Thyroid gland (tissue), 4 donors: ENCODE measurements around the gene SMCHD1. TPM values are rescaled to one million over a fixed set of nuclear protein-coding genes. Genes with fewer than 3 reads are reported as not detected.

Source experiments
- DNase-seq, 2 donors: peaks; one replicate each; pipeline ENCODE4 v3.0.0-alpha.2; 2019
- H3K27ac ChIP-seq, 3 donors: fragments of 200-600 bp; sonication (generic); 1 replicate in 2 of 3; 2 replicates in 1 of 3; pipeline ENCODE4 v1.5.1; 2016 to 2019; ENCODE audit warnings: mild to moderate bottlenecking in 1 of 3, moderate library complexity in 1 of 3
- H3K27me3 ChIP-seq: fragments of 200-600 bp; sonication (generic); one replicate; pipeline ENCODE4 v1.5.1; 2019
- H3K36me3 ChIP-seq, 2 donors: fragments of 200-600 bp; sonication (generic); one replicate each; pipeline ENCODE4 v1.5.1; 2016 to 2019
- H3K4me1 ChIP-seq, 2 donors: fragments of 200-600 bp; sonication (generic); one replicate each; pipeline ENCODE4 v1.5.1; 2017 to 2019
- H3K4me3 ChIP-seq, 3 donors: fragments of 200-600 bp; sonication (generic); replicated peaks in 1 of 3; 1 replicate in 2 of 3; 2 replicates in 1 of 3; pipeline ENCODE4 v1.5.1; 2016; ENCODE audit warnings: mild to moderate bottlenecking in 1 of 3
- H3K9me3 ChIP-seq: fragments of 200-600 bp; sonication (generic); one replicate; pipeline ENCODE4 v1.5.1; 2017
- POLR2A ChIP-seq, 2 donors: fragments of 450-650 bp; IDR thresholded peaks; one replicate each; pipeline ENCODE4 v1.6.1; 2017; ENCODE audit warnings: antibody characterized with exemption in 2 of 2, mild to moderate bottlenecking in 2 of 2, moderate library complexity in 1 of 2
- WGBS, 2 donors: methylation state at CpG; one replicate each; pipeline ENCODE4 v1.1.5; 2017; 5-methylcytosine and 5-hydroxymethylcytosine counted together
- intact Hi-C: fragments of 100-400 bp; cut with DNase I; formaldehyde crosslinking; loops from one replicate; pipeline ENCODE4 v1.15.1; 2023
- total RNA-seq, 4 donors: library from RNA; depleted of rRNA; stranded (reverse); fragments of >200 nt; gene quantifications; one replicate each; pipeline ENCODE4 v1.2.3, GENCODE V29; 2016
- TF ChIP-seq, protein P1 (sequence below), 6 experiments: fragments of 200-600 bp in 3 of 6; fragments of 450-650 bp in 3 of 6; sonication (generic) in 3 of 6; IDR thresholded peaks; one replicate each; pipeline ENCODE4 v1.5.1; 2016 to 2019; ENCODE audit warnings: antibody characterized with exemption in 6 of 6, mild to moderate bottlenecking in 2 of 6, inconsistent platforms in 1 of 6, moderate library complexity in 1 of 6

The SMCHD1 gene
- total RNA-seq, 4 donors from 2014 or later = 70.7 to 125 (median 76.8) TPM

DNA sequence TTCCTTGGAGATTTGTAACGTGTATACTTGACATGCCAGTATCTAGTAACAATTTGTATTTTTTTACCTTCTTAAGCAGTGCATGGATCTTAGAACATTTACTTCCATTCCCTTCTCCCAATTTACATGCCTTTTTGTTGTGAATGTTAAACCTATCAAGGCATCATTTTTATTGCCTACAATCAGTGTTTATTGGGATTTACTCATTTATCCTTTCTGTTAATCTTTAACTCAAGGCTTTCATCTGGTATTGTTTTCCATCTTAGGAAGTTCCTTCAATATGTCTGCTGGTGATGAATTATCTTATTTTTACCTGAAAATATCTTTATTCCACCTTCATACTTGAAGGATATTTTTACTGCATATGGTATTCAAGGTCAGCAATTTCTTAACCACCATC lies 102.8 kb downstream of the SMCHD1 start:
- Histone ChIP-seq H3K4me1 (no peaks in the 10 kb centered on the region), H3K27ac (no peak overlapping the region), H3K9me3 (no peaks in the 10 kb centered on the region), H3K4me3 (no peak overlapping the region), H3K27me3 (no peaks in the 10 kb centered on the region), H3K36me3 (peaks cover 6 to 9% of the 10 kb centered on the region in 2 donors)
- TF ChIP-seq POLR2A (IDR thresholded peaks at IDR 0.05) = no peak
- TF ChIP-seq, protein P1, sequence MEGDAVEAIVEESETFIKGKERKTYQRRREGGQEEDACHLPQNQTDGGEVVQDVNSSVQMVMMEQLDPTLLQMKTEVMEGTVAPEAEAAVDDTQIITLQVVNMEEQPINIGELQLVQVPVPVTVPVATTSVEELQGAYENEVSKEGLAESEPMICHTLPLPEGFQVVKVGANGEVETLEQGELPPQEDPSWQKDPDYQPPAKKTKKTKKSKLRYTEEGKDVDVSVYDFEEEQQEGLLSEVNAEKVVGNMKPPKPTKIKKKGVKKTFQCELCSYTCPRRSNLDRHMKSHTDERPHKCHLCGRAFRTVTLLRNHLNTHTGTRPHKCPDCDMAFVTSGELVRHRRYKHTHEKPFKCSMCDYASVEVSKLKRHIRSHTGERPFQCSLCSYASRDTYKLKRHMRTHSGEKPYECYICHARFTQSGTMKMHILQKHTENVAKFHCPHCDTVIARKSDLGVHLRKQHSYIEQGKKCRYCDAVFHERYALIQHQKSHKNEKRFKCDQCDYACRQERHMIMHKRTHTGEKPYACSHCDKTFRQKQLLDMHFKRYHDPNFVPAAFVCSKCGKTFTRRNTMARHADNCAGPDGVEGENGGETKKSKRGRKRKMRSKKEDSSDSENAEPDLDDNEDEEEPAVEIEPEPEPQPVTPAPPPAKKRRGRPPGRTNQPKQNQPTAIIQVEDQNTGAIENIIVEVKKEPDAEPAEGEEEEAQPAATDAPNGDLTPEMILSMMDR (IDR thresholded peaks at IDR 0.05) = no peak
- DNase-seq = no peak
- WGBS, 2 donors = 92 to 96% methylated on average over 1 of the region's 1 CpG
- intact Hi-C loops = no loop called here

DNA sequence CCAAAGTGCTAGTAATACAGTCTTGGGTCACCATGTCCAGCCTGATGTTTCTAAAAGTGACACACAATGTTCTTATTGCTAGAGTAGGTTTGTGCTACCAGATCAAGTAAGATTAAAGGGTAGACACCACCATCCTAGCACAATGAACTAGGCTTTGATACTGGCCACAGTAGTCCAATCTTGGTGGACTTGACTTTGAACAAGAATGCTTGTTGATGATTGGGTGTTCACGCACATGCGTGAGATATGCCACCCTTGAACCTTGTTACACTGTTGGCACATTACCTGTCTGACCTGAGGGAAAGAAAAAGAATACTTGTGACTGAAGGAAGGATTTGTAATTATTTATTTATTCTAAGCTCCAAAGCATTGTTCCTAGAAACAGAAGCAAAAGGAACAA lies 119.1 kb downstream of the SMCHD1 start:
- no peak overlapping the region for H3K27ac ChIP-seq
- no peak for DNase-seq
- H3K27me3 ChIP-seq = no peaks in the 10 kb centered on the region
- 100% methylated on average over 2 of the region's 2 CpGs for WGBS, 2 donors
- H3K36me3 ChIP-seq = peaks cover 30 to 55% of the 10 kb centered on the region in 2 donors
- intact Hi-C loops = loop anchor here (10.0 kb wide), 1 partner anchor 140 kb away; no protein-coding TSS in a partner anchor
- no peaks in the 10 kb centered on the region for H3K4me1 ChIP-seq
- H3K4me3 ChIP-seq = no peak overlapping the region
- no peaks in the 10 kb centered on the region for H3K9me3 ChIP-seq
- no peak for TF ChIP-seq POLR2A (IDR thresholded peaks at IDR 0.05)
- TF ChIP-seq, protein P1 (IDR thresholded peaks at IDR 0.05) = no peak

DNA sequence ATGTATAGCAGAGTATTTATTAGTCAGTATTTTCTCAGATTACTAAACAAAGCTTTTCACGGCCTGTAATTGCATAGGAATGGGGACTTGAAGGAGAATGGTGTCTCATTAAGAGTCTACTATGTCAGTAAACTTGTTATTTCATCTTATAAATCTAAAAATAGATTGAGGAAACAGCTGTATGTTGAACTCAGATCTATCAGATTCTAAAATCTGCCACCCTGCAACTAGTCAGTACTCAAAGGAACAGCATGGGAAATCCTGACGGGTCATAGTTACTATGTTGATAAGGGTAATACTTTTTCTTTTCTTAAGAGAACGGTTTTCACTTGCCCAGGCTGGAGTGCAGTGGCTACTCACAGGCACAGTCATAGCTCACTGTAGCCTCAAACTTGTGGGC lies 121.1 kb downstream of the SMCHD1 start:
- H3K36me3 ChIP-seq = peaks cover 20 to 39% of the 10 kb centered on the region in 2 donors

DNA sequence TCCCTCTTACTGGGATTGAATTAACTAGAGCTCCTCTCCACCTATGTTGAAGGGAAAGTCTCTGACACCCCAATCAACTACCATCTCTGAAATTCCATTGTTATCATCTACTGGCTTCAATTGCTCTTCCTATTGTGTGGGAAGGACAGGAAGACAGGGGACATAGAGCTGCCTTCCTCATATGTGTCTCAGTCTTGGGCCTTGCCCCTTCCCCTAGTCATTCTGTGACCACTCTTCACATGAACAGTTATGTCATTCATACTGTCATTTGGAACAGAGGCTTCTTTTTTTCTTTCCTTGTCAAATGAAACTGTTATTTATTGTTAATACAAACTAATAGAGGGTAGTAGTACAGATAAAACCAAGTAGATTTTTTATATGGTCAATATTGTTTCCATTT lies 121.7 kb downstream of the SMCHD1 start:
- no peak for TF ChIP-seq POLR2A (IDR thresholded peaks at IDR 0.05)
- TF ChIP-seq, protein P1 (IDR thresholded peaks at IDR 0.05) = no peak
- intact Hi-C loops = loop anchor here (10.0 kb wide), 1 partner anchor 138 kb away; no protein-coding TSS in a partner anchor
- no peak overlapping the region for H3K4me3 ChIP-seq
- no peak for DNase-seq
- H3K27me3 ChIP-seq = no peaks in the 10 kb centered on the region
- H3K9me3 ChIP-seq = no peaks in the 10 kb centered on the region
- no peak overlapping the region for H3K27ac ChIP-seq
- H3K4me1 ChIP-seq = no peaks in the 10 kb centered on the region
- H3K36me3 ChIP-seq = peaks cover 14 to 35% of the 10 kb centered on the region in 2 donors

More for the DNA sequence above, 121.1 kb downstream of the SMCHD1 start:
- intact Hi-C loops = loop anchor here (10.0 kb wide), 1 partner anchor 138 kb away; no protein-coding TSS in a partner anchor
- WGBS, 2 donors = 81 to 96% methylated on average over 3 of the region's 3 CpGs
- Histone ChIP-seq H3K4me3 (no peak overlapping the region), H3K4me1 (no peaks in the 10 kb centered on the region), H3K27me3 (no peaks in the 10 kb centered on the region), H3K27ac (no peak overlapping the region), H3K9me3 (no peaks in the 10 kb centered on the region)
- no peak for DNase-seq
- TF ChIP-seq, protein P1 (IDR thresholded peaks at IDR 0.05) = no peak

DNA sequence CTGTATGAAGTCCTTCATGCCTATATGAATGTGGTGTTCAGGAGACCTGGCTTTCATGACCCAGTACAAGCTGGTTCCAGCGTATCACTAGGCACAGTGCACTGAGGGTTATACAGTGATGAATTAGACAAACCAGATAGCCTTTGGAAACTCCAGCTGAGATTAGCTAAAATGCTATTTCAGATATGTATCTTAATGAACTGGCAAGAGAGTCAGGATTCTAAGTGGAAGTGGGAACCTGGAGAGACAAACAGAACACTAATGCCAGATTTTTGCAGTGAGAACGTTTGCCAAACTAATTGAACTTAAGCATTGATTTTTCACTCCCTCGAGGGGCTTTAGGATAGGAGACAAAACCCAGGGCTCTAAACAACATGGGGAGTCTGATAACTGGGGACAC lies 125.2 kb downstream of the SMCHD1 start:
- H3K9me3 ChIP-seq = no peaks in the 10 kb centered on the region
- no peak for DNase-seq
- intact Hi-C loops = no loop called here
- H3K4me1 ChIP-seq = no peaks in the 10 kb centered on the region
- peaks cover 12 to 13% of the 10 kb centered on the region in 2 donors for H3K36me3 ChIP-seq
- WGBS, 2 donors = 69 to 71% methylated on average over 3 of the region's 3 CpGs
- no peak overlapping the region for H3K4me3 ChIP-seq
- no peaks in the 10 kb centered on the region for H3K27me3 ChIP-seq
- no peak for TF ChIP-seq POLR2A (IDR thresholded peaks at IDR 0.05)
- TF ChIP-seq, protein P1 (IDR thresholded peaks at IDR 0.05) = no peak
- H3K27ac ChIP-seq = no peak overlapping the region
